NT2/D1 (cell line): ENCODE data around the gene CASR.
A peak's percentile ranks its signal among the peaks of the same experiment; 100 is the strongest.

ENCODE experiments used
- DNase-seq: peaks from one replicate; pipeline ENCODE4 v3.0.0-alpha.2; 2011; ENCODE audit warnings: low read depth, low spot score
- H3K27me3 ChIP-seq: 2 replicates; pipeline ENCODE4 v1.6.0; 2011; ENCODE audit warnings: mild to moderate bottlenecking; ENCODE audit not compliant: insufficient read length, insufficient read depth
- H3K36me3 ChIP-seq: 2 replicates; pipeline ENCODE4 v1.6.1; 2011; ENCODE audit warnings: mild to moderate bottlenecking, low read length, mixed read lengths; ENCODE audit not compliant: insufficient read depth, insufficient read length
- H3K4me1 ChIP-seq: 2 replicates; pipeline ENCODE4 v1.5.1; 2011; ENCODE audit not compliant: insufficient read depth, insufficient read length
- H3K4me3 ChIP-seq: 2 replicates; pipeline ENCODE4 v1.5.1; 2011; ENCODE audit warnings: low read depth; ENCODE audit not compliant: insufficient read length
- H3K9ac ChIP-seq: 2 replicates; pipeline ENCODE4 v1.6.0; 2011; ENCODE audit warnings: low read depth; ENCODE audit not compliant: insufficient read length
- H3K9me3 ChIP-seq: 2 replicates; pipeline ENCODE4 v1.5.1; 2011; ENCODE audit warnings: mild to moderate bottlenecking, low read length; ENCODE audit not compliant: insufficient read depth
- SUZ12 ChIP-seq: IDR thresholded peaks from 2 replicates; pipeline ENCODE4 v1.6.1; 2011; ENCODE audit not compliant: insufficient read length, insufficient read depth; ENCODE audit errors: extremely low read depth
- YY1 ChIP-seq: IDR thresholded peaks from 2 replicates; pipeline ENCODE4 v1.6.1; 2011; ENCODE audit not compliant: insufficient read length, insufficient read depth
- ZNF274 ChIP-seq: IDR thresholded peaks from 2 replicates; pipeline ENCODE4 v1.6.1; 2011; ENCODE audit warnings: mild to moderate bottlenecking, low read depth, low read length

The CASR gene

DNA sequence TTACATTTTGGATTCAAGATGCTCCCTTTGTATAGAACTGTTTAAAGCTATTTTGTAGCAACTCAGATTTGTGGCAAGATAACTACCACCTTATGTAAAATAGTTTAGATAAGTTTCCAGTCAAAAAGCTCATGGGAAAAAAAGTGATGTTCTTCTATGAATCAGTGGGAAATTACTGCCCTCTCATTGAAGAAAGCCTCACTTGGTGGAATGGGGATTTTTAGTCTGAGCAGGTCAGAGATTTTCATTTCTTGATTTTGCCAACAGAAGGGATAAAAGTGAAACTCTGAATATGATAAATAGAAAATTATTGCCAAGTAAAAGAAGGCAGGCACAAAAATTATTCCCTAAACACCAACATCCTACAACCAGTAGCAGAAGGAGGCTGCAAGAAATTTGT is 115.7 kb downstream of the CASR start:
- H3K27me3 ChIP-seq = no peaks in the 10 kb centered on the region
- H3K9ac ChIP-seq = no peak overlapping the region
- DNase-seq = no peak
- no peak overlapping the region for H3K4me3 ChIP-seq
- H3K36me3 ChIP-seq = no peaks in the 10 kb centered on the region
- H3K4me1 ChIP-seq = no peaks in the 10 kb centered on the region
- no peak for TF ChIP-seq SUZ12
- no peak for TF ChIP-seq YY1
- TF ChIP-seq ZNF274 = no peak
- 0 out of 2 replicates have a peak, but pooled peaks cover 10% of the 10 kb centered on the region for H3K9me3 ChIP-seq

- H3K9ac ChIP-seq = no peak overlapping the region
- TF ChIP-seq SUZ12 = no peak
- no peak for TF ChIP-seq ZNF274
- TF ChIP-seq YY1 = no peak
- H3K27me3 ChIP-seq = no peaks in the 10 kb centered on the region
- no peaks in the 10 kb centered on the region for H3K36me3 ChIP-seq
- H3K9me3 ChIP-seq = 0 out of 2 replicates have a peak, but pooled peaks cover 10% of the 10 kb centered on the region
- peak; percentile 22 for DNase-seq
- H3K4me1 ChIP-seq = no peaks in the 10 kb centered on the region
- no peak overlapping the region for H3K4me3 ChIP-seq
Measured at GRCh38 chr3:122299872-122300460, 116.5 kb downstream of the CASR start.

- Histone ChIP-seq H3K4me1 (no peaks in the 10 kb centered on the region), H3K9ac (no peak overlapping the region), H3K27me3 (no peaks in the 10 kb centered on the region), H3K36me3 (no peaks in the 10 kb centered on the region), H3K4me3 (no peak overlapping the region), H3K9me3 (0 out of 2 replicates have a peak, but pooled peaks cover 10% of the 10 kb centered on the region)
- DNase-seq = no peak
- TF ChIP-seq YY1 = no peak
- no peak for TF ChIP-seq SUZ12
- no peak for TF ChIP-seq ZNF274
Measured at GRCh38 chr3:122301063-122301462, 117.6 kb downstream of the CASR start.

GRCh38 chr3:122305818-122306621 is 122.6 kb downstream of the CASR start:
- DNase-seq = no peak

DNA sequence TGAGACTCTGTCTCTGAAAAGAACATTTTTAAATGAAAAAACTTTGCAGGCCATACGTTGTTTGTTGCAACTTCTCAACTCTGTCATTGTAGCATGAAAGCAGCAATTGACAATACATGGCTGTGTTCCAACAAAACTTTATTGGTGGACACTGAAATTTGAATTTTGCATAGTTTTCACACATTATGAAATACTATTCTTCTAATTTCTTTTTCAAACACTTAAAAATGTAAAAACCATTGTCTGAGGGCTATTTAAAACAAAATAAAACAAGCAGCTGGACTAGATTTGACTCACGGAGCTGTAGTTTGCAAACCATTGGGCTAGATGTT is 123.1 kb downstream of the CASR start:
- no peak overlapping the region for H3K9ac ChIP-seq
- no peak for TF ChIP-seq SUZ12
- no peaks in the 10 kb centered on the region for H3K36me3 ChIP-seq
- no peaks in the 10 kb centered on the region for H3K27me3 ChIP-seq
- DNase-seq = no peak
- H3K4me3 ChIP-seq = no peak overlapping the region
- no peaks in the 10 kb centered on the region for H3K4me1 ChIP-seq
- H3K9me3 ChIP-seq = no peaks in the 10 kb centered on the region

More at GRCh38 chr3:122305818-122306621, 122.6 kb downstream of the CASR start:
- H3K36me3 ChIP-seq = no peaks in the 10 kb centered on the region
- TF ChIP-seq YY1 = no peak
- TF ChIP-seq ZNF274 = no peak
- TF ChIP-seq SUZ12 = no peak
- no peak overlapping the region for H3K9ac ChIP-seq
- no peaks in the 10 kb centered on the region for H3K27me3 ChIP-seq
- no peak overlapping the region for H3K4me3 ChIP-seq
- H3K4me1 ChIP-seq = no peaks in the 10 kb centered on the region
- H3K9me3 ChIP-seq = no peaks in the 10 kb centered on the region

DNA sequence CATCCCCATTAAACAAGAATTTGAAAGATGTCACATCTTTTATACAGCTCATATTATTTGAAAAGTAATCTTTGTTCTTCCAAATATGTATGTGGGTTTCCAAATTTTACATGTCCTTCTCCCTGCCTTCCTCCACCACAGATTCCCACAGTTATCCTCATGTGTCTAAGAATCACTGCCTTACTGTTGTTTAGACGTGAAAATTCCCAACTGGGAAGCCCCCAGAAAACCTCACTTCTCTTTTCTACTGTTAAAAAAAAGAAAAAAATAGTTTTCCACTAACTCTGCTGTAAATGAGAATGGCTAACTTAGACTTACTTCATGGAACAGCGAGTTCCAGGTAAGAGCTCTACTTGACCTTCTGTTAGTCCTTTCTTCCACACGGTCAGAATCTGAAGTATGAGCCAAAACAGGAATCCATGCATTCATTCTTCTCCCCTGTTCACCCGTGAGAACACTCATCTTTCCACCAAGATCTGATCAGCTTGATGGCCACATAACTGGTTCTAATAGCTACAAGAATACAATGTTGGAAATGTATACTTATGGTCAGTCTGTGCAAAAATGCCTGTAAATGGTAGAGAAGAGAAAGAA is 123.7 kb downstream of the CASR start:
- DNase-seq = no peak
- H3K27me3 ChIP-seq = no peaks in the 10 kb centered on the region
- no peak for TF ChIP-seq ZNF274
- TF ChIP-seq YY1 = no peak
- no peak for TF ChIP-seq SUZ12
- H3K9ac ChIP-seq = no peak overlapping the region
- H3K36me3 ChIP-seq = no peaks in the 10 kb centered on the region
- no peaks in the 10 kb centered on the region for H3K4me1 ChIP-seq
- no peaks in the 10 kb centered on the region for H3K9me3 ChIP-seq
- H3K4me3 ChIP-seq = no peak overlapping the region

- TF ChIP-seq ZNF274 = no peak
- no peak for TF ChIP-seq SUZ12
- TF ChIP-seq YY1 = no peak
- Histone ChIP-seq H3K9me3 (no peaks in the 10 kb centered on the region), H3K9ac (no peak overlapping the region), H3K4me3 (no peak overlapping the region), H3K36me3 (no peaks in the 10 kb centered on the region), H3K4me1 (no peaks in the 10 kb centered on the region), H3K27me3 (no peaks in the 10 kb centered on the region)
- DNase-seq = no peak
Measured at GRCh38 chr3:122307976-122308375, 124.5 kb downstream of the CASR start.
